Measurements from ENCODE around the gene TCEA3. TPM values are rescaled to one million over a fixed set of nuclear protein-coding genes. Genes with fewer than 3 reads are reported as not detected.

TCEA3 gene
- polyA plus RNA-seq, 3 donors = 0.26 to 0.52 TPM; not detected in 1

DNA sequence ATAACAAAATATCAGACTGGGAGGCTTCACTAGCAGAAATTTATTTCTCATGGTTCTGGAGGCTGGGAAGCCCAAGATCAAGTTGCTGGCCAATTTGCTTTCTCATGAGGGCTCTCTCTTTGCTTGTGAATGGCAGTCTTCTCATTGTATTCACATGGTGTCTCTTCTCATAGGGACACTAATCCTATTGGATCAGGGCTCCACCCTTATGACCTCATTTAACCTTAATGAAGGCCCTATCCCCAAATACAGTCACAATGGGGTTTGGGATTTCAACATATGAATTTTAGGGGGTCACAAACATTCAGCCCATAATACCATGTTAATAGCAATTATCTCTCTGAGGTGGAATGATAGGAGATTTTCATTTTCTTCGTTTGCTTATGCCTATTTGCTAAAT lies 25.3 kb downstream of the TCEA3 start:
- Mint-ChIP-seq H3K36me3 (no peaks in the 10 kb centered on the region), H3K4me1 (peaks cover 40% of the 10 kb centered on the region), H3K27me3 (ENCODE audit: low read depth in 3 of 3) (peaks cover 1 to 9% (median 2%) of the 10 kb centered on the region in 3 donors), H3K4me3 (no peak overlapping the region), H3K27ac (no peak overlapping the region), H3K9me3 (no peaks in the 10 kb centered on the region)
- H3K27me3 ChIP-seq (ENCODE audit: control insufficient read depth in 2 of 2, insufficient read depth in 2 of 2, low read length in 2 of 2) = no peaks in the 10 kb centered on the region
- H3K79me2 ChIP-seq (ENCODE audit: insufficient read depth, low read length) = no peaks in the 10 kb centered on the region
- no peak overlapping the region for H3K9ac ChIP-seq (ENCODE audit: insufficient read depth, low read length, poor library complexity, severe bottlenecking)
- no CpG with 5 or more reads among the region's 1 CpG for WGBS (ENCODE audit: insufficient coverage)
- no peak for TF ChIP-seq CTCF (IDR thresholded peaks at IDR 0.05)
- intact Hi-C loops (cut with micrococcal nuclease) = no loop called here
- H3K9me3 ChIP-seq (replicated peaks in 1 of 2; ENCODE audit: control insufficient read depth in 1 of 2, insufficient read depth in 1 of 2, low read length in 2 of 2) = no peaks in the 10 kb centered on the region
- no peak overlapping the region for H3K4me2 ChIP-seq (replicated peaks; ENCODE audit: extremely low read depth, low read length, poor library complexity, severe bottlenecking)
- no peaks in the 10 kb centered on the region for H4K20me1 ChIP-seq (ENCODE audit: insufficient read depth, low read length)
- DNase-seq = no peak
- no peak overlapping the region for H3K4me3 ChIP-seq (replicated peaks in 1 of 3; ENCODE audit: low read depth in 2 of 3, low read length in 3 of 3)
- H3K36me3 ChIP-seq (replicated peaks in 1 of 2; ENCODE audit: control insufficient read depth in 1 of 2, insufficient read depth in 2 of 2, low read length in 2 of 2) = no peaks in the 10 kb centered on the region
- no peak overlapping the region for H3K27ac ChIP-seq (ENCODE audit: low read depth in 1 of 2, low read length in 2 of 2)
- peaks cover 32 to 37% of the 10 kb centered on the region in 2 donors for H3K4me1 ChIP-seq (ENCODE audit: control insufficient read depth in 1 of 2, insufficient read depth in 2 of 2, low read length in 2 of 2)
- H2AFZ ChIP-seq (ENCODE audit: insufficient read depth, low read depth, low read length, poor library complexity, severe bottlenecking) = no peak overlapping the region

- Histone ChIP-seq H4K20me1 (ENCODE audit: insufficient read depth, low read length) (no peaks in the 10 kb centered on the region), H3K9me3 (replicated peaks in 1 of 2; ENCODE audit: control insufficient read depth in 1 of 2, insufficient read depth in 1 of 2, low read length in 2 of 2) (no peaks in the 10 kb centered on the region), H3K4me3 (replicated peaks in 1 of 3; ENCODE audit: low read depth in 2 of 3, low read length in 3 of 3) (no peak overlapping the region), H3K9ac (ENCODE audit: insufficient read depth, low read length, poor library complexity, severe bottlenecking) (no peak overlapping the region), H3K4me1 (ENCODE audit: control insufficient read depth in 1 of 2, insufficient read depth in 2 of 2, low read length in 2 of 2) (peaks cover 19 to 23% of the 10 kb centered on the region in 2 donors), H3K4me2 (replicated peaks; ENCODE audit: extremely low read depth, low read length, poor library complexity, severe bottlenecking) (no peak overlapping the region), H3K79me2 (ENCODE audit: insufficient read depth, low read length) (no peaks in the 10 kb centered on the region), H3K27me3 (ENCODE audit: control insufficient read depth in 2 of 2, insufficient read depth in 2 of 2, low read length in 2 of 2) (no peaks in the 10 kb centered on the region), H3K27ac (ENCODE audit: low read depth in 1 of 2, low read length in 2 of 2) (no peak overlapping the region), H2AFZ (ENCODE audit: insufficient read depth, low read depth, low read length, poor library complexity, severe bottlenecking) (no peak overlapping the region), H3K36me3 (replicated peaks in 1 of 2; ENCODE audit: control insufficient read depth in 1 of 2, insufficient read depth in 2 of 2, low read length in 2 of 2) (no peaks in the 10 kb centered on the region)
- Mint-ChIP-seq H3K27ac (no peak overlapping the region), H3K9me3 (no peaks in the 10 kb centered on the region), H3K4me1 (peaks cover 27% of the 10 kb centered on the region), H3K27me3 (ENCODE audit: low read depth in 3 of 3) (peaks cover 1 to 9% (median 2%) of the 10 kb centered on the region in 3 donors), H3K4me3 (no peak overlapping the region), H3K36me3 (no peaks in the 10 kb centered on the region)
- DNase-seq = no peak
- no peak for TF ChIP-seq CTCF (IDR thresholded peaks at IDR 0.05)
- intact Hi-C loops (cut with micrococcal nuclease) = no loop called here
- 100% methylated on average over 2 of the region's 7 CpGs for WGBS (ENCODE audit: insufficient coverage)
Measured at GRCh38 chr1:23397908-23398307, 26.6 kb downstream of the TCEA3 start.

Measured in CD14-positive monocyte (primary cell).